Ramos (cell line): ENCODE measurements around the gene IZUMO1.
"Not testable (repeated sequence)": the region's sequence is repeated elsewhere in the genome, so short reads cannot be mapped to it uniquely, and the experiment has no call there.

Source experiments
- in situ Hi-C: fragments of 300-500 bp; cut with MboI; formaldehyde crosslinking; loops from one replicate; pipeline ENCODE4 v1.14.3; 2022; ENCODE audit warnings: low sequenced_read_pairs; ENCODE audit not compliant: unreplicated experiment

IZUMO1 gene

DNA sequence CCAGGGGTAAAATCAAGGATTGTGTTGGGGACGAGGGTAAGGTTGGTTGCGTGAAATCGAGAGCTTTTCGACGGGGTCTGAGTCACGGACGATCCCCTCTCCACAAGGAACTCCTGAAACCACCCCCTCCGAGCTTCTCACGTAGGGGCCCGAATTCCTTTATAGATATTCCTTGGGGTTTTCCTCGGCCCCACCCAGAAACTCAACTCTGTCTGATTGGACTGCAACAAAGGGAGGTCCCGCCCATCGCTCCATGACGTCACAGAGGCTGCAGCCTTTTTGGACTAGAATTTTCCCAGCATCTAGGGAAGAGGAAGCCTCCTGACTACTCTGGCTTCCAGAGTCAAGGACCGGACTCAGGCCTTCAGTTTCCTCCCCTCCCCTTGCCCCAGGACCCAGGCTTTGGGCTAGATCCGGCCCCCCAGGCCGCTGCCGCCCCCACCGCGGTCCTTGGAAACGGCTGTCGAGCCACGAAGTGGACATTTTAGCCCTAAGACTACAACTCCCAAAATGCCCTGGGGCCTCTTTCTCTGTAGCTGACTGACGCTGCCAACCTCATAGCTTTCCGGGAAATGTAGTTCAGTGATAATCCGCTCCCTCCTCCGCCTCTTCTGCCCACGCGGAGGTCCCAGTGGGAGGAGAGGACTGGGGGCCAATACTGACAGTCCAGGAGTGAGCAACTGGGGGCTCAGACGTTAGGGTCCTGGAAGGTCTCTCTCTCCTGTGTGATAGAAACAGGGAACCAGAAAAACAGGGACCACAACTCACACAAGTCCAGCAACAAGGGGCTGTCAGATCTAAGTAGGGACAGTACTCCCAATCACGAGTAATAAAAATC, at the start of gene IZUMO1:
TSS of gene IZUMO1 (minus strand) at position 172 of the 838 bp plus-strand sequence. CDS start 1,050 bp downstream, outside the sequence.
- in situ Hi-C loops = no loop called here

DNA sequence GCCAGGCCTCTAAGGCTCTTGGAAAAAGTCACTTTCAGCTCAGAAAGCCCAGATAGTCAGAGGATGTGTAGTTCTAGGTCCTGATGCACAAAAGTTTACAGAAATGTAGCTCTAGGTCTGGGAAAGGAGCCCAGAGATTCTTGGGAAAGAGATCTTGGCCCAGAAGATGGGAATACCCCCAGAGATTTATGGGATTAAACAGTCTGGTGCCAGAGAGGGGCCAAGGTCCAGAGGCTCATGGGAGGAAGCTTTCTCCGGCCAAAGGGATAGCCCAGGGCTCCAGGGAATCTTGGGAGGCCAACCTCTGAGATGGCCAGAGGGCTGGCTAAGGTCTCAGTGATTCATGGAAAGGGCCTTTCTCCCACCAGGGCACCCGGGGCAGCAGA, 49.0 kb upstream of the IZUMO1 start:
- in situ Hi-C loops = no loop called here

DNA sequence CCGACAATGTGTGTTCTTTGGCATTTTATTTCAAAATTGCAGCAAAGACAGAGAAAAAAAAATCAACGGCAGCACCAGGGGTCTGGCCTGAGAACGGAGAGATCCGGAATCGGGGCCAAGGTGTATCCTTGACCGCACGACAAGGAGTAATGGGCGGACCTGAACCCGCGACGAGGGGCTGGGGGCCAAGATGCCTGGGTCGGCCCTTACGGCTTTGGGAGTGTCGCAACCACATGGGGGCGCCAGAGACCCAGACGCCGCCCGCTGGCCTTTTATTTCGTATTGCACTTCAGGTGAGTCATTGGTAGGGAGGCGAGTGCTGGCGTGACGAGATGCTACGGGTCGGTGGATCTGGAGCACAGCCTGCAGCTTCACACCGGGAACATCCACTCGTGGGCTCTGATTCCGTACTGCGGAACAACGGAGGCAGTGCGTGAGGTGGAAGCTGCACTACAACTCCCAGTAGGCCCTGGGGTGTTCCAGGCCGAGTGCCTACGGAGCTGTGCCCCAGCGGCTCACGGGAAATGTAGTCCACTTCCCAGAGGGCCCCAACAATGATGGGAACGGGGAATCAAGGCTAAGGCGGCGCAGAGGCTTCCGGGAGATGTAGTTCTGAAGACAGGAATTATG, 48.5 kb upstream of the IZUMO1 start:
- in situ Hi-C loops = no loop called here

DNA sequence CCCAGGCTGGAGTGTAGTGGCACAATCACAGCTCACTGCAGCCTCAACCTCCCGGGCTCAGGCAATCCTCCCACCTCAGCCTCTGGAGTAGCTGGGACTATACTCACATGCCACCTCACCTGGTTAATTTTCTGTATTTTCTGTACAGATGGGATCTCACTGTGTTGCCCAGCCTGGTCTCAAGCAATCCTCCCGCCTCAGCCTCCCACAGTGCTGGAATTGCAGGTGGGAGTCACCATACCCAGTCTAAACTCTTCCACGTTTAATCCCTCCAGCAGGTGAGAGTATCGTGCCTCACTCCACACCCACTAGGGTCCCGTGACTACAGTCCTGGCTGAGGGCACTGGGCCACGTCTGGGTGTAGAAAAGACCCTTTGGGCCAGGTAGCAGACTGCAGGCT, 47.6 kb upstream of the IZUMO1 start:
- in situ Hi-C loops = loop anchor here (5.0 kb wide), 2 partner anchors 43 to 178 kb away; partner anchors contain the start of gene HSD17B14

DNA sequence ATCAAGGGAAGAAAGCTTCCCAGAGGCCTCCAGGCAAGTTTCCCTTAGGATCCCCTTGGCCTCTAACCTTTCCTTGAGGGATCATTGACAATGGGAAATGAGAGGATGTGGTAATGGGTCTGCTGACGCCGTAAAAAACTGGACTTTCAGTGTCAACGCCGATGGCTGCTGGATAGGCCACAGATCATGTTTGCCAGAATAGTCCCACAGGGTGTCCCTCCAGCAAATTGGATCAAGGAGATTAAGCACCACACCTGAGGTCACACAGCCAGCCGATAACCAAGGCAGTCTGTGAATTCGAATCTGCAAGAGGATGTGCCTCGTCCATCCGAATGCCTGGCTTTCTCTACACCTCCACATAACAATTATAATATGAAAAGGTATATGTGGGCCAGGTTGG, 46.6 kb upstream of the IZUMO1 start:
- in situ Hi-C loops = loop anchor here (5.0 kb wide), 2 partner anchors 44 to 179 kb away; partner anchors contain the start of gene HSD17B14

DNA sequence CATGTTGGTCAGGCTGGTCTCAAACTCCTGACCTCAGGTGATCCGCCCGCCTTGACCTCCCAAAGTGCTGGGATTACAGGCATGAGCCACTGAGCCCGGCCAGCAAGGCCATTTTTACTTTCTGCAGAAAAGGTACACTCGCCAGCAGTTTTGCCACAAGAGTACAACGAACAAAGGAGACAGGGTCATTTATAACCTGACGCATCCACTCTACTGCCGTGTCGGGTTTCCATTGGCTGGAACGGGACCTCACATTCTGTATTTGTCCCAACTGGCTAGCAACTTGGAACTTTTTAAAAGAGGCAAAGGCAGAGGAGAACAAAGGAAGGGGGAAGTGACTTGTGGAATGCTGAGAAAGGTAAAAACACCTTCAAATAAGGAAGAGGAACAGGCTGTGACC, 40.6 kb upstream of the IZUMO1 start:
- in situ Hi-C loops = loop anchor here (10.0 kb wide), 1 partner anchor 417 kb away; no protein-coding TSS in a partner anchor

DNA sequence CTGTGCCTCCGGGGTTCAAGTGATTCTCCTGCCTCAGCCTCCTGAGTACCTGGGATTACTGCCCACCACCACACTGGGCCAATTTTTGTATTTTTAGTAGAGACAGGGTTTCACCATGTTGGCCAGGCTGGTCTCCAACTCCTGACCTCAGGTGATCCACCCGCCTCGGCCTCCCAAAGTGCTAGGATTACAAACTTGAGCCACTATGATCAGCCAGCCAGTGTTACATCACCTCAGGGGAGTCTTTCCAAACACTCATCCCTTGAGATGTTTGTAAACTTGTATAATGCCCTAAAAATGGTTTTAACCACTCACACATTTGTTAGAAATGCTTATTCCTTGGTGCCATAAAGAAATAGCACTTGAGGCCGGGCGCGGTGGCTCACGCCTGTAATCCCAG, 39.7 kb upstream of the IZUMO1 start:
- in situ Hi-C loops = loop anchor here (10.0 kb wide), 1 partner anchor 418 kb away; no protein-coding TSS in a partner anchor

DNA sequence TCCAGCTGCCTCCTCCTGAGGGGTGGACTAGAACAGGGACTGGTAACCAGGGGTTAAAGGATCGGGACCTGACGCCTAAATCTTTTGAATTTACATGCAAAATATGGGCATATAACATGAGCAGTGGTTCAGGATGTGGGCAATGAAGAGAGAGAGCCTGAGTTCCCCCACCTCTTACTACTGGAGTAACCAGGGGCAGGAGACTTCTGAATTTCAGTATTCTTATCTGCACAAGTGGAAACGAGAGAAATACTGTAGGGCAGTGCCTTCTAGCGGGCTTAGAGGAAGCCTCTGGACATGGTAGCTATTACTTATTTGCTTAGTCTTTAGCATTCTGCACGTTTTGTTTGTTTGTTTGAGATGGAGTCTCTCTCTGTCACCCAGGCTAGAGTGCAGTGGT, 37.8 kb upstream of the IZUMO1 start:
- in situ Hi-C loops = loop anchor here (10.0 kb wide), 1 partner anchor 420 kb away; no protein-coding TSS in a partner anchor

DNA sequence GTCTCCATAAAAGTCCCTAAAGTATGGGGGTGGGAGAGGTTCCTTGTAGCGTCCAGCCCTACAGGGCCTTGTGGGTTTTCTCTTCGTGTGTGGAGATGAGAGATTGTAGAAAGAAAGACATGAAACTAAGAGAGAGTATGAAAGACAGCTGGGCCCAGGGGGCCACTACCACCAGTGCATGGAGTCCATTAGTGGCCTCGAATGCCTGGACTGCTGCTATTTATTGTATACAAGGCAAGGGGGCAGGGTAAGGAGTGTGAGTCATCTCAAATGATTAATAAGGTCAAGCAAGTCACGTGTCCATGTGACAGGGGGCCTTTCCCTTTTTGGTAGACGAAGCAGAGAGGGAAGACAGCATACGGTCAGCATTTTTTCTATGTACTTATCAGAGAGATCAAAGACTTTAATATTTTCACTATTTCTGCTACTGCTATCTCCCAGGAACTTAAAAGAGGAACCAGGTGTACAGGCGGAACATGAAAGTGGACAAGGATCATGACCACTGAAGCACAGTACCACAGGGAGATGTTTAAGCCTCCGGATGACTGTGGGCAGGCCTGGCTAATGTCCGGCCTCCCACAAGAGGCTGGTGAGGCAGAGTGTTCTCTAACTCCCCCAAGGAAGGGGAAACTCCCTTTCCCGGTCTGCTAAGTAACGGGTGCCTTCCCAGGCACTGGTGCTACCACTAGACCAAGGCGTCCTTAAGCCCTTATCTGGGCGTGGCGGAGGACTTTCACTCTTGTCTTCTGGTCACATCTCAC, 34.1 kb upstream of the IZUMO1 start:
- in situ Hi-C loops = loop anchor here (10.0 kb wide), 1 partner anchor 424 kb away; no protein-coding TSS in a partner anchor

DNA sequence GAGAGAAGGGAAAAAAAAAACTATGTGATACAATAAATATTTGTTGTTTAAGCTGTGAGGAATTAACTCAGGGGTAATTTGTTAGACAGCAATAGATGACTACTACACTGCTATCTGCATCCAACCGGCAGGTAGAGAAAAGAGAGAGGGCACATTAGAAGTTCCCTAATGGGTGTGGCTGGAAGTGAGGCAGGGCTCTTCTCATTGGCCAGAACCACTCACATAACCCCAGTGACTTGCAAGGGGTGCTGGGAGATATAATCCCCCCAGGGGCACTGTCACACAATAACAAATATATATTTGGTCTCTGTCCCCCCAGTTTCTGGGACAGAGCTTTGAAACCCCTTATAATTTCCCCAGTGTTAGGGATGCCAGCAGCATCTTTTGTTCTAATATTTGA, 32.9 kb upstream of the IZUMO1 start:
- in situ Hi-C loops = loop anchor here (10.0 kb wide), 1 partner anchor 425 kb away; no protein-coding TSS in a partner anchor

DNA sequence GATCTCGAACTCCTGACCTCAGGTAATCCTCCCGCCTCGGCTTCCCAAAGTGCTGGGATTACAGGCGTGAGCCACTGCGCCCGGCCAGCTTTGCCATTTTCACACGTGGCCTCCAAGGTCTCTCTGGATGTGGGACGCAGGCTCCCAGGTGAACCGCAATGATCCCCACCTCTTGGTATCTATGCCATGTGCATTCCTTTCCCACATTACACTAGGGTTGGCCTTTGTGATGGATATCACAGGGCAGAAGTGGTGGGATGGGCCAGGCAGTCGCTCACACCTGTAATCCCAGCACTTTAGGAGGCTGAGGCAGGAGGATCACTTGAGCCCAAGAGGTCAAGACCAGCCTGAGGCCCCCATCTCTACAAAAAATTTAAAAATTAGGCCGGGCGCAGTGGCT, 31.0 kb upstream of the IZUMO1 start:
- in situ Hi-C loops = no loop called here

DNA sequence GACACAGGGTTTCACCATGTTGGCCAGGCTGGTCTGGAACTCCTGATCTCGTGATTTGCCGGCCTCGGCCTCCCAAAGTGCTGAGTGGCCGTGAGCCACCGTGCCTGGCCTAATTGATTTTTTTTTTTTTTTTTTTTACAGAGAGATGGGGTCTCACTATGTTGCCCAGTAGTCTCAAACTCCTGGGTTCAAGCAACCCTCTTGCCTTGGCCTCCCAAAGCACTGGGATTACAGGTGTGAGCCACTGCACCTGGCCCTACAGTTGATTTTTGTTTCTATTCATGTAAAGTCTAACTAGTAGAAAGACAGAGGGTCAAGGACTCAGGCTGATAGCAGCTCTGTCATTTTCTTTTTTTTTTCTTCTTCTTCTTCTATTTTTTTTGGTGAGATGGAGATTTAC, 30.4 kb upstream of the IZUMO1 start:
- in situ Hi-C loops = no loop called here

DNA sequence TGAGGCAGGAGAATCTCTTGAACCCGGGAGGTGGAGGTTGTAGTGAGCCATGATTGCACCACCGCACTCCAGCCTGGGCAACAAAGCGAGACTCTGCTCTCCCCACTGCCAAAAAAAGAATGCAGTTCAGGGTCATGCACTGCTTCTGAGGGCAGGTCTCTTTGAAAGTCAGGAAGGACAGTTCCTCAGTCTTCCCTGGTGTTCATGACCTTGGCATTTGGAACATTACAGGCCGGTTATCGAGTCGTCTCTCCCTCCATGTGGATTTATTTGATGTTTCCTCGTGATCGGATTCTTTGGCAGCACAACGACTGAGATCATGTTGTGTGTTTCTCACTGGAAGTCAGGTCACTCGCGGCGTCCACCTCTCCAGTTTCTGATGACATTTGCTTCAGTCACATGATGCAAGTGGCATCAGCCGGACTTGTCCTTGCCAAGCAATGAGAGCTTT, 25.8 kb upstream of the IZUMO1 start:
- in situ Hi-C loops = no loop called here

DNA sequence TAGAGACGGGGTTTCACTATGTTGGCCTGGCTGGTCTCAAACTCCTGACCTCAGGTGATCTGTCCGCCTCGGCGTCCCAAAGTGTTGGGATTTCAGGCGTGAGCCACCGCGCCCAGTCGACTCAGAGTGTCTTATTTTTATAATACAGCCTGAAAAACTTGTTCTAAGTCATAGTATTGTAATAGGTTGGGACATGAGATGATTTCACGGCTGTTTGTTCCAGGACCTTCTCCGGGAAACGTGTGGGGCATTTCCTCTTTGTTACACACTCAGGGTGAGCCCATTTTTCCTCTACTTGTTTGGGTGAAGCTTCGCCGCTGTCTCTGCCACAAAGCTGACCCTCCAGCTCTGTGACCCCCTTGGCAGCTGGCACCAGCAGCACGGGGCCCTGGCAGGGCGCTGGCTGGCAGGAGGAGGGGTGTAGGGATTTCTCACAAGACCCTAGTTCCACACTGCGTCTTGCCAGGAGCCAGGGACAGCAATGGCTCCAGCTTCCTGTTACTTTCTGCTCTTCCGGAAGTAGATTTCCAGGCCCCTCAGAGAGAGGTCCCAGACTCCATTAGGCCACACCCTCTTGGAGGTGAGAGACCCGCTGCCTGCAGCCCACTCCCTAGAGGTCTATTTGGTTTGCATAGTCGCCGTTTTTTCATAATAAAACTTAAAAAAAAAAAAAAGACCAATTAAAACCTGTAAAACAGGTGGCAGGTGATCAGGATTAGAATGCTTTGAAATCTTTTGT, 24.2 kb upstream of the IZUMO1 start:
- in situ Hi-C loops = no loop called here

DNA sequence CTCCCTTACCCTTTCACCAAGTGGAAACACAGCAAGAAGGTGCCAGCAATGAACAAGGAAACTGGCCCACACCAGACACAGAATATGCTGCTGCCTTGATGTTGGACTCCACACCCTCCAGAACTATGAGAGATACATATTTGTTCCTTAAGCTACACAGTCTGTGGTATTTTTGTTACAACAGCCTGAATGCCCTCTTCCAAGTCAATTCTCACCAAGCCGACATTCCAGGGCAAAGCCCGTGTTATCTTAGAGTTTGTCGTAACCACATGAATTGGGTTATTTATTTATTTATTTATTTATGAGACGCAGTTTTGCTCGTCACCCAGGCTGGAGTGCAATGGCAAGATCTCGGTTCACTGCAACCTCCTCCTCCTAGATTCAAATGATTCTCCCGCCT, 23.6 kb upstream of the IZUMO1 start:
- in situ Hi-C loops = no loop called here

DNA sequence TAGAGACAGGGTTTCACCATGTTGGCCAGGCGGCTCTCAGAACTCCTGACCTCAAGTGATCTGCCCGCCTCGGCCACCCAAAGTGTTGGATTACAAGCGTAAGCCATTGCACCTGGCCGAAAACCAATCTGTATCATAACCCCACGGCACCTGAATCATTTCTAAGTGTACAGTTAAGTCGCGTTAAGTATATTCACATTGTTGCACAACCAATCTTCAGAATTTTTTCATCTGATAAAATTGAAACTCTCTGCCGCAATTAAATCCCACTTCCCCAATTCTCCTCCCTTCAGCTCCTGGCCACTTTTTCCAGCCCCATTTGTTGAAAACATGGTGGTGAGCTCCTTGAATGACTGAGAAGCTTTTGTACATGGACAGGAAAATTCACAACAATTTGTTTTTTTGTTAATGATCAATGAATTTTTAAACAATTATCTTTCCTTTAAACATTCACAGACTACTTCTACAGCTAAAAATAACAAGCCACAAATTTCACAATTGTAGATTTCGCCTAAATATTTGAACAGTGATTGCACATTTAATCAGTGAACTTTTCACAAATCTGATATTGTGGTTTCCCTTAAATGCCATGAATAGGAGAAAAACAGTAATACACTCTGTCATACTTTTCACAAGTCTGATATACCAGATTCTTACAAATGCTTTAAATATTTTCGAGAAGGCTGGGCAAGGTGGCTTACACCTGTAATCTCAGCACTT, 22.4 kb upstream of the IZUMO1 start:
- in situ Hi-C loops = no loop called here

DNA sequence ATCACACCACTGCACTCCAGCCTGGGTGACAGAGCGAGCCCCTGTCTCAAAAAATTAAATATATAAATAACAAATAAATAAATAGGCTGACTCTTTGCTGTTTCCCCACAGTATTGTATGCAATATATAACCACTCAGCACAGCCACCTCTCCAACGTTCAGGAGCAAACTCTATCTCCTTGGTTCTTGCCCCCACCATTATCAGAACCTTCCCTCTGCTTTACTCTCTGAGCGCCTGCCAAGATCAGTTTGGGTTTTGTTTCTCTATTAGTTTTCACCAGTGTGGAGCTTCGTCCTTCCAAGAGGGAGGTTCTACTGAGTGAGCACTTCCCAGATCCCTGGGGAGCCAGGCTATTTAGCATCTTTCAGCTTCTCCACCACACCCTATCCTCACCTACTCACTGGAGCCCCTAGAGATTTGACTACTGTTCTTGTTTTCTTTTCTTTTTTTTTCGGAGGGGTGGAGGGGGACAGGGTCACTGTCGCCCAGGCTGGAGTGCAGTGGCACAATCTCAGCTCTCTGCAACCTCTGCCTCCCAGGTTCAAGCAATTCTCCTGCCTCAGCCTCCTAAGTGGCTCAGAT, 21.6 kb upstream of the IZUMO1 start:
- in situ Hi-C loops = not testable (repeated sequence)

DNA sequence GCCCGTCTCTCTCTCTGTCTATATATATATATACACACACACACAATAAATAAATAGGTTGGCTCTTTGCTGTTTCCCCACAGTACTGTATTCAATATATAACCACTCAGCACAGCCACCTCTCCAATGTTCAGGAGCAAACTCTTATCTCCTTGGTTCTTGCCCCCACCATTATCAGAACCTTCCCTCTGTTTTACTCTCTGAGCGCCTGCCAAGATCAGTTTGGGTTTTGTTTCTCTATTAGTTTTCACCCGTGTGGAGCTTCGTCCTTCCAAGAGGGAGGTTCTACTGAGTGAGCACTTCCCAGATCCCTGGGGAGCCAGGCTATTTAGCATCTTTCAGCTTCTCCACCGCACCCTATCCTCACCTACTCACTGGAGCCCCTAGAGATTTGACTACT, 19.1 kb upstream of the IZUMO1 start:
- in situ Hi-C loops = not testable (repeated sequence)
